ENCODE data around the gene MXD1.

- no peak for TF ChIP-seq POLR2AphosphoS5 (IDR thresholded peaks at IDR 0.05; ENCODE audit: low read depth, low read length)
- no peak for TF ChIP-seq CTCF (IDR thresholded peaks at IDR 0.05)
- TF ChIP-seq, protein P1, sequence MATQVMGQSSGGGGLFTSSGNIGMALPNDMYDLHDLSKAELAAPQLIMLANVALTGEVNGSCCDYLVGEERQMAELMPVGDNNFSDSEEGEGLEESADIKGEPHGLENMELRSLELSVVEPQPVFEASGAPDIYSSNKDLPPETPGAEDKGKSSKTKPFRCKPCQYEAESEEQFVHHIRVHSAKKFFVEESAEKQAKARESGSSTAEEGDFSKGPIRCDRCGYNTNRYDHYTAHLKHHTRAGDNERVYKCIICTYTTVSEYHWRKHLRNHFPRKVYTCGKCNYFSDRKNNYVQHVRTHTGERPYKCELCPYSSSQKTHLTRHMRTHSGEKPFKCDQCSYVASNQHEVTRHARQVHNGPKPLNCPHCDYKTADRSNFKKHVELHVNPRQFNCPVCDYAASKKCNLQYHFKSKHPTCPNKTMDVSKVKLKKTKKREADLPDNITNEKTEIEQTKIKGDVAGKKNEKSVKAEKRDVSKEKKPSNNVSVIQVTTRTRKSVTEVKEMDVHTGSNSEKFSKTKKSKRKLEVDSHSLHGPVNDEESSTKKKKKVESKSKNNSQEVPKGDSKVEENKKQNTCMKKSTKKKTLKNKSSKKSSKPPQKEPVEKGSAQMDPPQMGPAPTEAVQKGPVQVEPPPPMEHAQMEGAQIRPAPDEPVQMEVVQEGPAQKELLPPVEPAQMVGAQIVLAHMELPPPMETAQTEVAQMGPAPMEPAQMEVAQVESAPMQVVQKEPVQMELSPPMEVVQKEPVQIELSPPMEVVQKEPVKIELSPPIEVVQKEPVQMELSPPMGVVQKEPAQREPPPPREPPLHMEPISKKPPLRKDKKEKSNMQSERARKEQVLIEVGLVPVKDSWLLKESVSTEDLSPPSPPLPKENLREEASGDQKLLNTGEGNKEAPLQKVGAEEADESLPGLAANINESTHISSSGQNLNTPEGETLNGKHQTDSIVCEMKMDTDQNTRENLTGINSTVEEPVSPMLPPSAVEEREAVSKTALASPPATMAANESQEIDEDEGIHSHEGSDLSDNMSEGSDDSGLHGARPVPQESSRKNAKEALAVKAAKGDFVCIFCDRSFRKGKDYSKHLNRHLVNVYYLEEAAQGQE (IDR thresholded peaks at IDR 0.05; ENCODE audit: insufficient read depth in 1 of 2, low read depth in 2 of 2, low read length in 1 of 2), result no peak
Observed at GRCh38 chr2:69952336-69953115, 37.6 kb downstream of the MXD1 start.
